ENCODE data around the gene SNAI3.

SNAI3 gene

DNA sequence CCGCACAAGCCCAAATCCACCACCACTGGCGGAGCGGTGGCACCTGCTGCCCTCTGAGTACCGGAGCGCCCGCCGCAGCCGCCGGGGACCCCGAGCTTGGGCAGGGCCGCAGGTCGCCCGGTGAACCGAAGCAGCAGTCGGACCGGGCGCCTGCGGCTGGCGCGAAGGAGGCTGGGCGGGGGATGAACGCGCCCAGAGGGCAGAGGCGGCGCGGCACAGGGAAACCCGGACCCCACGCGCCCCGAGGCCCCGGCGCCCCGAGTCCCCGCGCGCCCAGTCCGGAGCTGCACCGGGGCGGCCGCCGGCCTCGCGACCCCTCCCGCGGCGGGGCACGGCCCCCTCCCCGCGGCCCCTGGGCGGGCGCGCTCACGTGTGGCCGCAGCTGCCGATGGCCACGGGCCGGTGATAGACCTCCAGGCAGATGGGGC lies 19.5 kb upstream of the SNAI3 start:
- no peak for DNase-seq (ENCODE audit: low read depth in 2 of 2)

GRCh38 chr16:88705076-88705684 lies 18.9 kb upstream of the SNAI3 start:
- no peak for DNase-seq (ENCODE audit: low read depth in 2 of 2)

GRCh38 chr16:88703486-88704309 lies 17.4 kb upstream of the SNAI3 start:
- no peak for DNase-seq (ENCODE audit: low read depth in 2 of 2)

GRCh38 chr16:88702371-88703210 lies 16.3 kb upstream of the SNAI3 start:
- no peak for DNase-seq (ENCODE audit: low read depth in 2 of 2)

- DNase-seq (ENCODE audit: low read depth in 2 of 2): no peak
Observed at GRCh38 chr16:88701581-88702370, 15.5 kb upstream of the SNAI3 start.

- DNase-seq (ENCODE audit: low read depth in 2 of 2): peak; percentile 36
Observed at GRCh38 chr16:88700636-88701482, 14.6 kb upstream of the SNAI3 start.

DNA sequence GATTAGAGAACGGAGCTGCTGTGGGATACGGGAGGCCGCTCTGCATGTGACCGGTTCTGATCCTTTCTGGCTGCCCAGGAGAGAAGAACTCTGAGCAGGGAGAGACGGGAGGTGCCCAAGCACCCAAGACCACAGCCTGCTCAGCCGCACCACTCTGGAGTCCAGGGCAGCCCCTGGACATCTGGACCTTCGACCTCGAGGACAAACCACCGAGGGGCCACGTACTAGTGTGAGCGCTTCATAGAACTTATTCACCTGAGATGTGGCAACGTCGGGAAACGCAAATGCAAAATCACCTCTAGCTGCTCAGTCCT lies 14.0 kb upstream of the SNAI3 start:
- DNase-seq (ENCODE audit: low read depth in 2 of 2): no peak

DNA sequence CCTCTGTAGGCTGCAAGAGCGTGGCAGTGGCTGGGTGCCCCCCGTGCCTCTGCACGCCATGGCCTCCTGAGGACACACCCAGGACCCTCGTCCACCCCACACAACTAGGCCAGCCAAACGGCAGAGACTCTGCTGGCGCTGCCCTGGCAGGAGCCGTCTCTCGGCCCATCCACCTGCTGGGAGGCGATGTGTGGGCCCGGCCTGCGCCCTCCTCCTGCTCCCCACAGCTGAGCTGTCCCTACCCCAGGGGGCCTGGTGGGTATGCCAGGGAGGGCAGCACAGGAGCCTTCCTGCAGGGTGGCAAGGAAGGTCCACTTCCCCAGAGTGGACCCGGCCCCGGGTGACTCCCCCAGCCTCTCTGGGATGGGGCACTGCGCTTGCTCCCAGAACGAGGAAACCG lies 12.9 kb upstream of the SNAI3 start:
- DNase-seq (ENCODE audit: low read depth in 2 of 2): no peak

- DNase-seq (ENCODE audit: low read depth in 2 of 2): no peak
Observed at GRCh38 chr16:88698646-88699045, 12.3 kb upstream of the SNAI3 start.

DNA sequence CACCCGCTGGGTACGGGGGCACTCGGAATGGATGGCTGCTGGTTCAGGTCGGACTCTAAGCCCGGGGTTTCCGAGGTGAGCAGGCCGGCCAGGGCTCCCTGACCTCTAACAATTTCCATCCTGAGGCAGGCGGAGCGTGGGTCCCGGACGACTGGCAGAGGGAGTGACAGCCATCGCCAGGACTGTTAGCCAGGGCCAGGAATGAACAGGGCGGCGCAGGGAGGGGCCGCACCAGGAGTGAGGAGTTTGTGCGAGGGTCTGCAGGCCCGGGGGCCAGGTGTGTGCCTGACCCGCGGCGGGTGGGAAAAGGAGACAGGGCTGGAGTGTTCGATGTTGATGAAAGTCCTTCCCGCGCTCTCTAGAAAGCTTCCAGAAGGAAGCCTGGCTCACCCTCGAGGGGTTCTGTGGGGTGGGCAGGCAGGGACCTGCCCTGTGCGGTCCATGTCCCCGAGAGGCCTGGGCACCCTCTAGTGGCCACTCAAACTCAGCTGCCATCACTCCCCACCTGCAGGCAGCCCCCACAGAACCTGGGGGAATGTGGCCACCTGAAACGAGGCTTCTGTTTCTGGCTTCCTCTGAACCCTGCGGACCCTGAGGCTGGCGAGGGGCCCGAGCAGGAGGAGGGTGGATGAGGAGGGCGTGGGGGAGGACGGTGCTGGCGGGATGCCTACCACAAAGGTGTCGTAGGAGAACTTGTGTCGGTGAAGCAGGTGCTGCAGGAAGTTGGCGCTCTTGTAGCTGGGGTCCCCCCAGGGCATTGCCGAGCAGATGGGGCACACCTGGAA lies 11.7 kb upstream of the SNAI3 start:
- DNase-seq (ENCODE audit: low read depth in 2 of 2): no peak

- no peak for DNase-seq (ENCODE audit: low read depth in 2 of 2)
Observed at GRCh38 chr16:88697116-88697830, 11.0 kb upstream of the SNAI3 start.

DNA sequence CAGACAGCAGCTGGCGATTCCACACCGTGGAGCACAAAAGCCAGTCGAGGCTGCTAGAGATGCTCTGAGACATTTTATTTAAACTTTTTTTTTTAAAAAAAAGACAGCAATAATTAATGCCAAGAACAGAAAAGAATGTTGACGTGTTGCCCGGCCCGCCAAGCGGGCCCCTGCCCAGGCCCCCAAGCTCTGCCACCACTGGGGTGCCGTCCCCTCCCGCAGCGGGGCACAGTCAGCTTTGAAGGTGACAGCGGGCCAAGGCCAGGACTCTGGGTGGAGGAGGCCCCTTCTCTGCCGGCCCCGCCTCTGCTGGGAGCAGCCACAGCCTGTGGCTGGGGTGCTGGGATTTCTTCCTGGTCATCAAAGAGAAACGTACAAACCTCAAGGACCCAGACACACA lies 10.1 kb upstream of the SNAI3 start:
- no peak for DNase-seq (ENCODE audit: low read depth in 2 of 2)

DNA sequence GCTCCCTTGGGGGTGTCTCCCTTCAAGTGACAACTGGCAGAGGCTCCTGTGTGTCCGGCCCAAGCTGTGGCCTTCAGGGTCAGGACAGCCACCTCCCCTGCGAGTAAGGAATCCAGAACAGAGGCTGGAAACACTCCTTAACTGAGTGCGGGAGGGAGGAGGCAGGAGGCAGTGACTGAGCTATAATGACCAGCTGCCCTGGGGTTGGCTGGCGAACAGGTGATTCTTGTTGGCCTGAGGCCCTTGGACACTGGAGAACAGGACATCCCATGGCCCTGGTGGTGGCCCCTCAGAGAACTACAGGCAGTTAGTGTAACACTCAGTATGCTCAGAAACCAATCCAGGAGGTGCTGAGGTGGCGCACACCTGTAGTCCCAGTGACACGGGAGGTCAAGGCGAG lies 9.4 kb upstream of the SNAI3 start:
- no peak for DNase-seq (ENCODE audit: low read depth in 2 of 2)

- no peak for DNase-seq (ENCODE audit: low read depth in 2 of 2)
Observed at GRCh38 chr16:88695218-88695617, 8.9 kb upstream of the SNAI3 start.

DNA sequence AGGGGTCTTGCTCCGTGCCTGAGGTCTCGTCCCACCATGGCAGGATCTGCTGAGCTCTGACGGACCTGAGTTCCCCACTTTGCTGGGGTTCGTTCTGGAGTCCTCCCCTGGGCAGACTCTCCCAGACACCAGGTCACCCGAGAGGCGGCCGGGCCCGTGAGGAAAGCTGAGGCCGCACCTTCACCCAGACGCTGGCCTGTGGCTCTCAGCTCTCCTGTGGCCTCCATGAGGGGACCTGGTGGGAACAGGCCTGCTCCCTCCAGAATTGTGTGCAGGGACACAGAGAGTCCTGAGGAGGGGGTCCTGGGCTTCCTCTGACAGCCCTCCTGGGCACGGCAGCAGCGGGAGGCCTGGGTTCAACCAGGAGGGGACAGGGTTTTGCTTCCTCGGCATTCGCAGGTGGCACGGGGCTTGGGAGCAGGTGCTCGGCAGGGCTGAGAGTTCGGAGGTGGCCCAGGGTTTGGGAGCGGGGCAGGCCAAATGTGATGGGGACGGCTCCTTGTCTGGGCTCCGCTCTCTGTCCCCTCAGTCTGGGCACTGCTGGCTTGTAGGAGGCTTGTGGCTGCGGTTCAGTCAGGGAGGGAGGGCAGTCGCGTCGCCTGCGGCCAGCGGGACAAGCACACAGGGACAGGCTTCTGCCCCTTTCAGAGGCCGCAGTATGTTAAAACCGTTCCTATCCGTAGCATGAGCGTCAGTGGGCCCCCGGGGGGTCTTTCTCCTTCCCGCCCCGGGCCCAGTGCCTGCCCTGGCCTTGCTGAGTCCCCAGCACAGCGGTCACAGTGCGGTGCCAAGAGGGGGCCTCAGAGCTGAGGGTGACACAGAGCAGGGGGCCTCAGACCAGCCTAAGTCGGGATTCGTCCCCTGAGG lies 8.1 kb upstream of the SNAI3 start:
- no peak for DNase-seq (ENCODE audit: low read depth in 2 of 2)

- no peak for DNase-seq (ENCODE audit: low read depth in 2 of 2)
Observed at GRCh38 chr16:88693420-88694177, 7.3 kb upstream of the SNAI3 start.

- DNase-seq (ENCODE audit: low read depth in 2 of 2): no peak
Observed at GRCh38 chr16:88692861-88693260, 6.6 kb upstream of the SNAI3 start.
